Activated B cell treated with CpG ODN at 0.5 μM for 24 hours (primary cell): Measurements from ENCODE around the gene CDC42EP1. TPM values are rescaled to one million over a fixed set of nuclear protein-coding genes. Genes with fewer than 3 reads are reported as not detected.

Source experiments
- ATAC-seq: fragments of 200-7000 bp; cut with Tn5 transposase; one replicate; pipeline ENCODE4 v1.10.0; 2021; ENCODE audit warnings: low read depth, mild to moderate bottlenecking, moderate library complexity
- CTCF ChIA-PET: fragments of 350-600 bp; sonication (Branson Sonifier 250); formaldehyde crosslinking; loops from one replicate; lab custom pipeline; 2021; ENCODE audit warnings: antibody characterized with exemption; lab: Charles Lee
- POLR2A ChIA-PET: fragments of 350-600 bp; sonication (Branson Sonifier 250); formaldehyde crosslinking; loops from one replicate; lab custom pipeline; 2021; ENCODE audit warnings: antibody characterized with exemption; lab: Charles Lee
- DNase-seq: peaks from one replicate; pipeline ENCODE4 v3.0.0; 2022
- H3K27ac Mint-ChIP-seq: one replicate; pipeline ENCODE4 v1.8.0; 2020; ENCODE audit warnings: mixed read lengths
- H3K27me3 Mint-ChIP-seq: one replicate; pipeline ENCODE4 v1.8.0; 2021; ENCODE audit warnings: mixed read lengths
- H3K36me3 Mint-ChIP-seq: one replicate; pipeline ENCODE4 v1.8.0; 2021; ENCODE audit warnings: low read depth, mixed read lengths
- H3K4me1 Mint-ChIP-seq: one replicate; pipeline ENCODE4 v1.8.0; 2021; ENCODE audit warnings: mixed read lengths
- H3K4me3 Mint-ChIP-seq: one replicate; pipeline ENCODE4 v1.8.0; 2020; ENCODE audit warnings: mild to moderate bottlenecking, mixed read lengths
- H3K9me3 Mint-ChIP-seq: one replicate; pipeline ENCODE4 v1.8.0; 2020; ENCODE audit warnings: mixed read lengths
- intact Hi-C: fragments of 100-400 bp; cut with micrococcal nuclease; formaldehyde crosslinking; loops from one replicate; pipeline ENCODE4 v1.15.1; 2024
- total RNA-seq: library from RNA; stranded (reverse); gene quantifications from 2 replicates; pipeline ENCODE4 v1.2.3, GENCODE V29; 2022
- TF ChIP-seq, protein P1 (sequence below): fragments of 200-600 bp; IDR thresholded peaks from one replicate; pipeline ENCODE4 v1.8.0; 2022; ENCODE audit warnings: antibody characterized with exemption, mild to moderate bottlenecking

Gene CDC42EP1
- total RNA-seq, 1 donor from 2014 or later = not detected

DNA sequence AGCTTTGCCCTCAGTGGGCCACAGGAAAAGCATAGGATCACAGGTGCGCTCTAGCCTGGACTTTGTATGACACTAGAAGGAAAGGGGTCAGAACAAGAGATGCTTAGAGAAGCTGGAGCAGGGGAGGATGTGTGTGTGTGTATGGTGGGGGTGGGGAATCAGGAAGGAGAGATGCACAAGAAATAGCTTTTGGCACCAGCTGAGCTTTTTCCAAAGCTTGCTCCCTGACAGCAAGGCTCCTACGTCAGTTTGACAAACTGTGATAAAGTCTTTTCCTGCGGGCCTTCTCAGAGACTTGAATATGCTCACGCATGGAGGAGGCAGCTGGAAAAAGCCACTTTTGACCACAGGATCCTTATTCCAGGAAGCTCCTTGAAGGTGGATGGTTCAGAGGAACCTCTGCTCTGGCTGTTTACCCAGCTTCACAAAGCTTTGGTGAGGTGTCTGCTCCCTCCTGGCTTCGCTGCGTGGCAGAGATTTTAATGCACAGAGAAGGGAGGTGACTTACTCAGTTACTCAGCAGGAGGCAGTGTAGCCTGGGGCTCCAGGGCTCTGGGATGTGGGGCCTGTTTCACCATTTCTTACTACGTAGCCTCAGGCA lies 3.9 kb downstream of the CDC42EP1 start:
- TF ChIP-seq, protein P1, sequence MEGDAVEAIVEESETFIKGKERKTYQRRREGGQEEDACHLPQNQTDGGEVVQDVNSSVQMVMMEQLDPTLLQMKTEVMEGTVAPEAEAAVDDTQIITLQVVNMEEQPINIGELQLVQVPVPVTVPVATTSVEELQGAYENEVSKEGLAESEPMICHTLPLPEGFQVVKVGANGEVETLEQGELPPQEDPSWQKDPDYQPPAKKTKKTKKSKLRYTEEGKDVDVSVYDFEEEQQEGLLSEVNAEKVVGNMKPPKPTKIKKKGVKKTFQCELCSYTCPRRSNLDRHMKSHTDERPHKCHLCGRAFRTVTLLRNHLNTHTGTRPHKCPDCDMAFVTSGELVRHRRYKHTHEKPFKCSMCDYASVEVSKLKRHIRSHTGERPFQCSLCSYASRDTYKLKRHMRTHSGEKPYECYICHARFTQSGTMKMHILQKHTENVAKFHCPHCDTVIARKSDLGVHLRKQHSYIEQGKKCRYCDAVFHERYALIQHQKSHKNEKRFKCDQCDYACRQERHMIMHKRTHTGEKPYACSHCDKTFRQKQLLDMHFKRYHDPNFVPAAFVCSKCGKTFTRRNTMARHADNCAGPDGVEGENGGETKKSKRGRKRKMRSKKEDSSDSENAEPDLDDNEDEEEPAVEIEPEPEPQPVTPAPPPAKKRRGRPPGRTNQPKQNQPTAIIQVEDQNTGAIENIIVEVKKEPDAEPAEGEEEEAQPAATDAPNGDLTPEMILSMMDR = no peak

DNA sequence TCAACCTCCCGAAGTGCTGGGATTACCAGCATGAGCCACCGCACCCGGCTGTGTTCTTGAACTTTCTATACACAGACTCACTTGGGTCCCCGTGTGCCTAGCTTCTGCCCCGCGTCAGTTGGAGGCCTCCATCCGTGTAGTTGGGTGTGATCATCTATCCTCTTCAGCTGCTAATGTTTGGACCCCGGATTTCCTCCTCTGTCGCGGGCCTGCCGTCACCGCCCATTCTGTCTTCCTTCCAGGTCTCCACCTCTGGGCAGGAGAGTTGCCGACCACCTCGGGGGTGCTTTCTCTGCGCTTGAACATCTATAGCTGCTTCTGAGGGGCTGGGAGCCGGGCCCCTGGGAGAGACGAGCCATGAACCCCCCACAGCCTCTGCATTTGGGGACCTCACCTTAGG lies 5.5 kb downstream of the CDC42EP1 start:
- ChIA-PET POLR2A (interaction anchor here (0.7 to 2.8 kb wide), 5 partner anchors 24 to 109 kb away, joined by 3 to 22 read pairs (median 3); partner anchors contain the start of genes GGA1 and LGALS1), CTCF (interaction anchor here (1.0 to 11.7 kb wide), 10 partner anchors 21 to 251 kb away, joined by 3 to 255 read pairs (median 8); partner anchors contain the start of genes GGA1 and MFNG)
- H3K27me3 Mint-ChIP-seq = peaks cover 24% of the 10 kb centered on the region
- TF ChIP-seq, protein P1 = no peak
- DNase-seq = no peak
- H3K9me3 Mint-ChIP-seq = no peaks in the 10 kb centered on the region
- no peaks in the 10 kb centered on the region for H3K36me3 Mint-ChIP-seq
- intact Hi-C loops = no loop called here
- H3K4me3 Mint-ChIP-seq = peak overlapping the region; percentile 38
- peak overlapping the region; percentile 35 for H3K27ac Mint-ChIP-seq
- H3K4me1 Mint-ChIP-seq = peaks cover 32% of the 10 kb centered on the region
- no peak for ATAC-seq

More for the DNA sequence above, 3.9 kb downstream of the CDC42EP1 start:
- DNase-seq = no peak
- ChIA-PET CTCF (interaction anchor here (1.5 to 11.7 kb wide), 3 partner anchors 20 to 92 kb away, joined by 6 to 255 read pairs (median 7); no protein-coding TSS in a partner anchor), POLR2A (no interaction called here)
- no peaks in the 10 kb centered on the region for H3K36me3 Mint-ChIP-seq
- ATAC-seq = no peak
- H3K27ac Mint-ChIP-seq = no peak overlapping the region
- H3K9me3 Mint-ChIP-seq = no peaks in the 10 kb centered on the region
- H3K4me3 Mint-ChIP-seq = no peak overlapping the region
- intact Hi-C loops = no loop called here
- H3K27me3 Mint-ChIP-seq = peaks cover 27% of the 10 kb centered on the region
- H3K4me1 Mint-ChIP-seq = peaks cover 34% of the 10 kb centered on the region

DNA sequence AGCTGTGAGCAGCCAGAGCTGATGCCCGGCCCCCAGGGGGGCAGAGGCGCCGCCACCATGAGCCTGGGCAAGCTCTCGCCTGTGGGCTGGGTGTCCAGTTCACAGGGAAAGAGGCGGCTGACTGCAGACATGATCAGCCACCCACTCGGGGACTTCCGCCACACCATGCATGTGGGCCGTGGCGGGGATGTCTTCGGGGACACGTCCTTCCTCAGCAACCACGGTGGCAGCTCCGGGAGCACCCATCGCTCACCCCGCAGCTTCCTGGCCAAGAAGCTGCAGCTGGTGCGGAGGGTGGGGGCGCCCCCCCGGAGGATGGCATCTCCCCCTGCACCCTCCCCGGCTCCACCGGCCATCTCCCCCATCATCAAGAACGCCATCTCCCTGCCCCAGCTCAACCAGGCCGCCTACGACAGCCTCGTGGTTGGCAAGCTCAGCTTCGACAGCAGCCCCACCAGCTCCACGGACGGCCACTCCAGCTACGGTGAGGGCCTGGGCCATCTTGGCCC lies 6.1 kb downstream of the CDC42EP1 start:
- Mint-ChIP-seq H3K9me3 (no peaks in the 10 kb centered on the region), H3K4me1 (peaks cover 28% of the 10 kb centered on the region), H3K4me3 (no peak overlapping the region), H3K36me3 (no peaks in the 10 kb centered on the region), H3K27ac (no peak overlapping the region), H3K27me3 (peaks cover 23% of the 10 kb centered on the region)
- TF ChIP-seq, protein P1 = no peak
- CTCF ChIA-PET = interaction anchor here (0.8 to 11.7 kb wide), 18 partner anchors 9 to 306 kb away, joined by 3 to 255 read pairs (median 6); partner anchors contain the start of genes GGA1 and MFNG
- peak; percentile 32 for DNase-seq
- intact Hi-C loops = no loop called here
- ATAC-seq = peak; percentile 38
- POLR2A ChIA-PET = interaction anchor here (0.6 to 2.8 kb wide), 11 partner anchors 9 to 335 kb away, joined by 3 to 22 read pairs (median 3); partner anchors contain the start of genes GGA1, LGALS1 and MFNG

DNA sequence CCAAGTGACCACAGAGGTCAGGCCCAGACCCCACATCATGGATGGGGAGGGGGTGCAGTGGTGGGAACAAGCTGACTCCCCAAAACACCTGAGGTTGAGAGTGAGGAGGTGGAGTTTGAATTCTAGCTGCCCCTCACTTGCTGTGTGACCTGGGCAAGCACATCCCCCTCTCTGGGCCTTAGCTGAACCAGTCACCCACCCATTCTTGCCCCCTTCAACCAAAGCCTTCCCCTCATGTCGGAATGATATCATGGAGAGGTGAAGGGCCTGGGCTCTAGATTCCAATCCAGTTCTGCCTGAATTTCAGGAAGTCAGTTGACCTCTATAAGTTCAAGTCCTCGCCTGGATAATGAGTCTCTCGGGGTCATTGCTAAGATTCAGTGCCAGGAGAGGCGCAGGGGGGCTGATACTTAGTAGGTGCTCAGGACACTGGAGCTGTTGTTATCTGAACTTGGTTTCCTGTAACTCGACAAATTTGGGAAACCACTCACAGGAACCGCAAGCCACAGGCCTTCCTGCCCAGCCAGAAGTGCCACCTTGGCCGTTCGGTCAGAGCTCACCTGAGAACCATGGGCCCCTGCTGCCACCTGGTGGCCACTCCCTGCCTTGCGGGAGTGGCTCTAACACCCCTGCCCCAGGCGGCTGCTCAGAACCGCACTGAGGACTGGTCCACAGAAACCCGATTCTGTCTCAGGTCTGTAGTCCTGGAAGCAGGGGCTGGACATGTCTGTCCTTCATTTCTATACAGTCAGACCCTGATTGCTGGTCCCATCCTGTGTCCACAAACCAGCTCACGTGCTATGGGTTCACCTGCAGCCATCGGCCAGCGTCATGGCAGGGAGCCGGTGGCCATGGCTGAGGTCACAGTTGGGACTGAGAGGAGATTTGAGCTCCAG lies 6.9 kb downstream of the CDC42EP1 start:
- Mint-ChIP-seq H3K9me3 (no peaks in the 10 kb centered on the region), H3K4me1 (peaks cover 21% of the 10 kb centered on the region), H3K27ac (peak overlapping the region; percentile 53), H3K36me3 (no peaks in the 10 kb centered on the region), H3K27me3 (peaks cover 21% of the 10 kb centered on the region), H3K4me3 (peak overlapping the region; percentile 32)
- intact Hi-C loops = loop anchor here (1.0 kb wide), 6 partner anchors 25 to 300 kb away; no protein-coding TSS in a partner anchor
- ChIA-PET CTCF (interaction anchor here (0.8 to 11.7 kb wide), 24 partner anchors 10 to 307 kb away, joined by 3 to 255 read pairs (median 5); partner anchors contain the start of genes GGA1 and MFNG), POLR2A (interaction anchor here (0.5 to 2.8 kb wide), 13 partner anchors 10 to 610 kb away, joined by 3 to 22 read pairs (median 3); partner anchors contain the start of genes GGA1, LGALS1 and MFNG)
- ATAC-seq = peak; percentile 94
- peak; percentile 84 for DNase-seq
- TF ChIP-seq, protein P1 = peak; percentile 90
